Stimulated activated CD8-positive, alpha-beta memory T cell treated with anti-CD3 and anti-CD28 coated beads, Interleukin-4, amount 100 ng/mL, for 24 hours (primary cell): ENCODE results near the gene NDUFA11.
"Not testable (repeated sequence)": the region's sequence is repeated elsewhere in the genome, so short reads cannot be mapped to it uniquely, and the experiment has no call there.

ENCODE experiments used
- DNase-seq: peaks from one replicate; pipeline ENCODE4 v3.0.0-alpha.2; 2020; ENCODE audit warnings: low read depth

The NDUFA11 gene

DNA sequence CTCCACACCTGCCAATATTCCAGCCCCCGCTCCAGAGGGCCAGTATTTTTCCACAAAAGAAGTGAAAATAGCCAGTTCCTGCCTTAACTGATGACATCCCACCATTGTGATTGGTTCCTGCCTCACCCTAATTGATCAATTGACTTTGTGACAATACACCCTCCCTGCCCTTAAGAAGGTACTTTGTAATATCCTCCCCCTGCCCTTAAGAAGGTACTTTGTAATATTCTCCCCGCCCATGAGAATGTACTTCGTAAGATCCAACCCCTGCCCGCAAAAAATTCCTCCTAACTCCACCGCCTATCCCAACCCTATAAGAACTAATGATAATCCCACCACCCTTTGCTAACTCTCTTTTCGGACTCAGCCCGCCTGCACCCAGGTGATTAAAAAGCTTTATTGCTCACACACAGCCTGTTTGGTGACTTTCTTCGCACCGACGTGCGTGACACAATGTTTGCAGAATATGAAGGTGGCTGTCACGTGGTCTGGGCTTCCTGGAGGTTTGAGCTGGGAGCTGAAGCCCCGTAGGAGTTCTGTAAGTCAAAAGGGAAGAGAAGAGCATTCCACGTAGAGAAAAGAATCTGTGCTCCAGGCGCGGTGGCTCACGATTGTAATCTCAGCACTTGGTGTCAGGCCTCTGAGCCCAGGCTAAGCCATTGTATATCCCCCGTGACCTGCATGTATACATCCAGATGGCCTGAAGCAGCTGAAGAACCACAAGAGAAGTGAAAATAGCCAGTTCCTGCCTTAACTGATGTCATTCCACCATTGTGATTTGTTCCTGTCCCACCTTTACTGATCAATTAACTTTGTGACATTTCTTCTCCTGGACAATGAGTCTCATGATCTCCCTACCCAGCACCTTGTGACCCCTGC, 46.1 kb downstream of the NDUFA11 start:
- no peak for DNase-seq

DNA sequence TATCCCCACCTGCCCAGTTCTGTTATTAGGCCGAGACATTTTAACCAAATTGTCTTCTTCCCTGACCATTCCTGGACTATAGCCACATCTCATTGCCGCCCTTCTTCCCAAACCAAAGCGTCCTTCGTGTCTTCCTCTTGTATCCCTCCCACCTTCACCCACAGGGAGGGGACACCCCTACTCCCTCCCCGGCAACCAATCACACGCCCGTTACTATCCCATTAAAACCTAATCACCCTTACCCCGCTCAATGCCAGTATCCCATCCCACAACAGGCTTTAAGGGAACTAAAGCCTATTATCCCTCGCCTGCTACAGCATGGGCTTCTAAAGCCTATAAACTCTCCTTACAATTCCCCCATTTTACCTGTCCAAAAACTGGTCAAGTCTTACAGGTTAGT, 48.4 kb downstream of the NDUFA11 start:
- DNase-seq = not testable (repeated sequence)

DNA sequence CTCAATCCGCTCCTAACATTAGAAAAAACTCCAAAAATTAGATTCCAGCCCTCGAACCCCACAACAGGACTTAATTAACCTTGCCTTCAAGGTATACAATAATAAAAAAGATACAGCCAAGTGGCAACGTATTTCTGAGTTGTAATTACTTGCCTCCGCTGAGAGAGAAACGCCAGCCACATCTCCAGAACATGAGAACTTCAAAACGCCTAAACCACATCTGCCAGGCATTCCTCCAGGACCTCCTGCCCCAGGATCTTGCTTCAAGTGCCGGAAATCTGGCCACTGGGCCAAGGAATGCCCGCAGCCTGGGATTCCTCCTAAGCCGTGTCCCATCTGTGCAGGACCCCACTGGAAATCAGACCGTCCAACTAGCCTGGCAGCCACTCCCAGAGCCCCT, 49.5 kb downstream of the NDUFA11 start:
- DNase-seq = not testable (repeated sequence)

DNA sequence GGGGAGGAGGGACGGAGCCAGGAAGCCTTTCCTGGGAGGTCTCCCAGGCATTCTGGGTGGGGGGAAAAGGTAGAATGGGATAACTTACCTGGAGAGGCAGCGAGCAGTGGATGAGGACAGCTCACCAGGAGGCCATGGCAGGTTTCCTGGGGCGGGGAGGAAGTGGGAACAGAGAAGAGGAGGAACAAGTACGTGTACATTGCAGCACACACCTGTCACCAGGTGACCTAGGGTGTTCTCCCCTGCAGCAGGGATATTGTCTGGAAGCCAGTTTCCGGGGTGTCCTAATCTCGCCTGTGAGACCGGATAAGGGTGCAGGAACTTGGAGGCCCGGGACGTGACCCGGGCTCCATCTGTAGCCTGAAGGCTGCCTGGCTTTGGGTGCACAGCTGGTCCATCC, 52.3 kb downstream of the NDUFA11 start, which contains the start of gene FUT3:
Gene FUT3, minus strand, starts transcription at position 148 of the 400 bp plus-strand sequence.
- no peak for DNase-seq

DNA sequence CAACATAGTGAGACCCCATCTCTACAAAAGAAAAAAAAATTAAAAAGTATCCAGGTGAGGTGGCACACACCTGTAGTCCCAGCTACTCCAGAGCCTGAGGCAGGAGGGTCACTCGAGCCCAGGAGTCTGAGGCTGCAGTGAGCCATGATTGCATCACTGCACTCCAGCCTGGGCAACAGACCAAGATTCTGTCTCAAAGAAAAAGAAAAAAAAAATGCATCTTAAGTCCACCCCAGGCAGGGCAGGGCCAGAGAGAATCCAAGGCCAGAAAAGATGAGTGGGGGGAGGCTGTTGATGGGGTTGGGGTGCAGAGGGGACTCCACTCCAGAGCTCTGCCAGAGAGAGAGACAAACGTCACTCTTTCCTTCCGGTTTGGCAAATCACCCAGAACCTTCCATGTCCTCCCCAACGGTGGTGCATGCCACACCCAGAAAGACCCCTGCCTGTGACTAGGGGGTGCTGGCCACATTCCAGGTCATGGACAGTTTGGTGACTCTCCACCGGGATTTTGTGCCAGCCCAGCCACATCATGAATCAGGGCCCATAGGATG, 52.8 kb downstream of the NDUFA11 start:
- no peak for DNase-seq

DNA sequence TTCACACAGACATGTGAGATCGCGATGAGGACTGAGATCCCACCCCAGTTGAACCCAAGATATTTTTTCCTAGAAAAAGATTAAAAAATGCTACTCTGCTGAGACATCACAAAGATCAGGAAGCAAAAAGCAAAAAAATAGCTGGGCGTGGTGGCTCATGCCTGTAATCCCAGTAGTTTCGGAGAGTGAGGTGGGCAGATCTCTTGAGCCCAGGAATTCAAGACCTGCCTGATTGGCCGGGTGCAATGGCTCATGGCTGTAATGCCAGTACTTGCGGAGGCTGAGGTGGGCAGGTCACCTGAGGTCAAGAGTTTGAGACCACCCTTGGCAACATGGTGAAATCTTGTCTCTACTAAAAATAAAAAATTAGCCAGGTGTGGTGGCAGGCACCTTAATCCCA, 53.4 kb downstream of the NDUFA11 start:
- no peak for DNase-seq

DNA sequence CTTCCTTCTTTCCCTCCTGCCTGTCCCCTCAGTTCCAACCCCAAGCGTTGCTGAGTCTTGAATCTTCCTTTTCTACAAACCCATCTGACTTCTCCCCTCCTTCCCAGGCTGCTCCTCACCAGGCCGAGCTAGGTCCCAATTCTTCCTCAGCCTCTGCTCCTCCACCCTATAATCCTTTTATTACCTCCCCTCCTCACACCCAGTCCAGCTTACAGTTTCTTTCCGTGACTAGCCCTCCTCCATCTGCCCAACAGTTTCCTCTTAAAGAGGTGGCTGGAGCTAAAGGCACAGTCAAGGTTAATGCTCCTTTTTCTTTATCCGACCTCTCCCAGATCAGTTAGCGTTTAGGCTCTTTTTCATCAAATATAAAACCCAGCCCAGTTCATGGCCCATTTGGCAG, 55.0 kb downstream of the NDUFA11 start:
- not testable (repeated sequence) for DNase-seq

DNA sequence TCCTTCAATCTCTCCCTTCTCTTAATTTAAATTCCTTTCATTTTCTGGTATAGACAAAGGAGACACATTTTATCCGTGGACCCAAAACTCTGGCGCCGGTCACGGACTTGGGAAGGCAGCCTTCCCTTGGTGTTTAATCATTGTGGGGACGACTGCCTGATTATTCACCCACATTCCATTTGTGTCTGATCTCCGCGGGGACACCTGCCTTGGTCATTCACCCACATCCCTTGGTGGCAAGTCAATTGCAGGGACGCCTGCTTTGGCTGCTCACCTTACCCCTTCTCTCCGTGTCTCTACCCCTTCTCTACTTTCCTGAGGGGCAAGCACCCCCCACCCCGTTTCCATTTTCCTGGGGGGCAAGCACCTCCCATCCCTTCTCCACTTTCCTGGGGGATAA, 55.7 kb downstream of the NDUFA11 start:
- not testable (repeated sequence) for DNase-seq
